Measurements from ENCODE around the gene POLR2E. TPM values are rescaled to one million over a fixed set of nuclear protein-coding genes. Genes with fewer than 3 reads are reported as not detected.

POLR2E gene
- total RNA-seq, 1 donor, result 70.2 TPM

- Histone ChIP-seq H3K4me2 (ENCODE audit: insufficient read depth, low read length) (no peak overlapping the region), H4K20me1 (ENCODE audit: insufficient read depth, low read length) (peaks cover 27% of the 10 kb centered on the region), H3K9me3 (ENCODE audit: low read depth, low read length) (no peaks in the 10 kb centered on the region), H3K79me2 (ENCODE audit: insufficient read depth, low read length) (peaks cover 32% of the 10 kb centered on the region), H3K4me3 (ENCODE audit: insufficient read depth, low read length) (no peak overlapping the region), H3K27ac (ENCODE audit: low read depth, low read length) (no peak overlapping the region), H2AFZ (ENCODE audit: low read length) (no peak overlapping the region), H3K27me3 (ENCODE audit: insufficient read depth, low read length) (no peaks in the 10 kb centered on the region), H3K36me3 (ENCODE audit: insufficient read depth, low read length) (peaks cover 21% of the 10 kb centered on the region), H3K4me1 (ENCODE audit: insufficient read depth, low read length) (peaks cover 10% of the 10 kb centered on the region)
- no peak for TF ChIP-seq CTCF (IDR thresholded peaks at IDR 0.05; ENCODE audit: extremely low read depth, low read depth, low read length)
- no peak for DNase-seq (ENCODE audit: insufficient read length, low spot score, missing footprints)
Measured at GRCh38 chr19:1090731-1091543, 4.2 kb downstream of the POLR2E start.

GRCh38 chr19:1089891-1090290 is 5.3 kb downstream of the POLR2E start:
- no peaks in the 10 kb centered on the region for H3K27me3 ChIP-seq (ENCODE audit: insufficient read depth, low read length)
- TF ChIP-seq CTCF (IDR thresholded peaks at IDR 0.05; ENCODE audit: extremely low read depth, low read depth, low read length), result no peak
- no peaks in the 10 kb centered on the region for H3K9me3 ChIP-seq (ENCODE audit: low read depth, low read length)
- no peak overlapping the region for H2AFZ ChIP-seq (ENCODE audit: low read length)
- H3K27ac ChIP-seq (ENCODE audit: low read depth, low read length), result no peak overlapping the region
- H3K36me3 ChIP-seq (ENCODE audit: insufficient read depth, low read length), result peaks cover 21% of the 10 kb centered on the region
- peaks cover 27% of the 10 kb centered on the region for H4K20me1 ChIP-seq (ENCODE audit: insufficient read depth, low read length)
- no peak for DNase-seq (ENCODE audit: insufficient read length, low spot score, missing footprints)
- H3K4me2 ChIP-seq (ENCODE audit: insufficient read depth, low read length), result no peak overlapping the region
- H3K79me2 ChIP-seq (ENCODE audit: insufficient read depth, low read length), result peaks cover 29% of the 10 kb centered on the region
- H3K4me1 ChIP-seq (ENCODE audit: insufficient read depth, low read length), result peaks cover 10% of the 10 kb centered on the region
- no peak overlapping the region for H3K4me3 ChIP-seq (ENCODE audit: insufficient read depth, low read length)

GRCh38 chr19:1089126-1089771 is 5.9 kb downstream of the POLR2E start:
- Histone ChIP-seq H3K4me1 (ENCODE audit: insufficient read depth, low read length) (peaks cover 7% of the 10 kb centered on the region), H3K79me2 (ENCODE audit: insufficient read depth, low read length) (peaks cover 23% of the 10 kb centered on the region), H4K20me1 (ENCODE audit: insufficient read depth, low read length) (peaks cover 21% of the 10 kb centered on the region), H3K27me3 (ENCODE audit: insufficient read depth, low read length) (no peaks in the 10 kb centered on the region), H3K4me3 (ENCODE audit: insufficient read depth, low read length) (no peak overlapping the region), H3K36me3 (ENCODE audit: insufficient read depth, low read length) (peaks cover 21% of the 10 kb centered on the region), H3K27ac (ENCODE audit: low read depth, low read length) (no peak overlapping the region), H3K9me3 (ENCODE audit: low read depth, low read length) (no peaks in the 10 kb centered on the region), H3K4me2 (ENCODE audit: insufficient read depth, low read length) (no peak overlapping the region), H2AFZ (ENCODE audit: low read length) (no peak overlapping the region)
- no peak for TF ChIP-seq CTCF (IDR thresholded peaks at IDR 0.05; ENCODE audit: extremely low read depth, low read depth, low read length)
- no peak for DNase-seq (ENCODE audit: insufficient read length, low spot score, missing footprints)

GRCh38 chr19:1088416-1089010 is 6.7 kb downstream of the POLR2E start:
- H3K4me3 ChIP-seq (ENCODE audit: insufficient read depth, low read length), result no peak overlapping the region
- H3K27me3 ChIP-seq (ENCODE audit: insufficient read depth, low read length), result no peaks in the 10 kb centered on the region
- peaks cover 21% of the 10 kb centered on the region for H3K36me3 ChIP-seq (ENCODE audit: insufficient read depth, low read length)
- H3K4me2 ChIP-seq (ENCODE audit: insufficient read depth, low read length), result no peak overlapping the region
- peaks cover 15% of the 10 kb centered on the region for H4K20me1 ChIP-seq (ENCODE audit: insufficient read depth, low read length)
- no peaks in the 10 kb centered on the region for H3K4me1 ChIP-seq (ENCODE audit: insufficient read depth, low read length)
- no peak overlapping the region for H3K27ac ChIP-seq (ENCODE audit: low read depth, low read length)
- DNase-seq (ENCODE audit: insufficient read length, low spot score, missing footprints), result no peak
- peaks cover 15% of the 10 kb centered on the region for H3K79me2 ChIP-seq (ENCODE audit: insufficient read depth, low read length)
- TF ChIP-seq CTCF (IDR thresholded peaks at IDR 0.05; ENCODE audit: extremely low read depth, low read depth, low read length), result no peak
- H3K9me3 ChIP-seq (ENCODE audit: low read depth, low read length), result no peaks in the 10 kb centered on the region
- no peak overlapping the region for H2AFZ ChIP-seq (ENCODE audit: low read length)

All from osteoblast (primary cell).